Activated CD8-positive, alpha-beta memory T cell treated with anti-CD3 and anti-CD28 coated beads for 24 hours (primary cell): ENCODE measurements around the gene AJAP1.
"Not testable (repeated sequence)": the region's sequence is repeated elsewhere in the genome, so short reads cannot be mapped to it uniquely, and the experiment has no call there.

Experiments
- DNase-seq: peaks from one replicate; pipeline ENCODE4 v3.0.0-alpha.2; 2020

AJAP1 gene

GRCh38 chr1:4653796-4654725 lies at the start of gene AJAP1:
AJAP1 (plus strand) TSS chr1:4654609; CDS start chr1:4655426, 817 bp downstream.
- no peak for DNase-seq

GRCh38 chr1:4605158-4605557 lies 49.3 kb upstream of the AJAP1 start:
- no peak for DNase-seq

- DNase-seq = no peak
Observed at GRCh38 chr1:4611563-4612341, 42.7 kb upstream of the AJAP1 start.

GRCh38 chr1:4612991-4613390 lies 41.4 kb upstream of the AJAP1 start:
- DNase-seq = no peak

- DNase-seq = no peak
Observed at GRCh38 chr1:4613606-4614370, 40.6 kb upstream of the AJAP1 start.

- DNase-seq = no peak
Observed at GRCh38 chr1:4614371-4615137, 39.9 kb upstream of the AJAP1 start.

- no peak for DNase-seq
Observed at GRCh38 chr1:4615138-4615470, 39.3 kb upstream of the AJAP1 start.

- DNase-seq = no peak
Observed at GRCh38 chr1:4615501-4615900, 38.9 kb upstream of the AJAP1 start.

GRCh38 chr1:4616831-4617465 lies 37.5 kb upstream of the AJAP1 start:
- DNase-seq = no peak

GRCh38 chr1:4617506-4617905 lies 36.9 kb upstream of the AJAP1 start:
- DNase-seq = no peak

- not testable (repeated sequence) for DNase-seq
Observed at GRCh38 chr1:4618827-4619226, 35.6 kb upstream of the AJAP1 start.

- DNase-seq = no peak
Observed at GRCh38 chr1:4621646-4622045, 32.8 kb upstream of the AJAP1 start.

- DNase-seq = no peak
Observed at GRCh38 chr1:4622821-4623220, 31.6 kb upstream of the AJAP1 start.

- no peak for DNase-seq
Observed at GRCh38 chr1:4624141-4624715, 30.2 kb upstream of the AJAP1 start.

GRCh38 chr1:4624801-4625200 lies 29.6 kb upstream of the AJAP1 start:
- DNase-seq = no peak

- no peak for DNase-seq
Observed at GRCh38 chr1:4626061-4626460, 28.3 kb upstream of the AJAP1 start.

GRCh38 chr1:4626560-4627319 lies 27.7 kb upstream of the AJAP1 start:
- DNase-seq = no peak

- no peak for DNase-seq
Observed at GRCh38 chr1:4627353-4627752, 27.1 kb upstream of the AJAP1 start.

GRCh38 chr1:4628992-4629391 lies 25.4 kb upstream of the AJAP1 start:
- DNase-seq = no peak

- DNase-seq = no peak
Observed at GRCh38 chr1:4630561-4630960, 23.8 kb upstream of the AJAP1 start.

- DNase-seq = no peak
Observed at GRCh38 chr1:4631321-4631720, 23.1 kb upstream of the AJAP1 start.
